Activated naive CD4-positive, alpha-beta T cell treated with anti-CD3 and anti-CD28 coated beads, Interleukin-2, amount 50 U/mL, for 24 hours (primary cell): Measurements from ENCODE around the gene BRICD5.

Source experiments
- H3K27ac Mint-ChIP-seq: one replicate; pipeline ENCODE4 v1.8.0; 2021; ENCODE audit warnings: mild to moderate bottlenecking, mixed read lengths
- H3K27me3 Mint-ChIP-seq: one replicate; pipeline ENCODE4 v1.8.0; 2021; ENCODE audit warnings: mixed read lengths
- H3K36me3 Mint-ChIP-seq: one replicate; pipeline ENCODE4 v1.8.0; 2021; ENCODE audit warnings: mixed read lengths
- H3K4me1 Mint-ChIP-seq: one replicate; pipeline ENCODE4 v1.8.0; 2021; ENCODE audit warnings: mixed read lengths
- H3K4me3 Mint-ChIP-seq: one replicate; pipeline ENCODE4 v1.8.0; 2021; ENCODE audit warnings: mild to moderate bottlenecking, mixed read lengths
- H3K9me3 Mint-ChIP-seq: one replicate; pipeline ENCODE4 v1.8.0; 2021; ENCODE audit warnings: mixed read lengths

BRICD5 gene

DNA sequence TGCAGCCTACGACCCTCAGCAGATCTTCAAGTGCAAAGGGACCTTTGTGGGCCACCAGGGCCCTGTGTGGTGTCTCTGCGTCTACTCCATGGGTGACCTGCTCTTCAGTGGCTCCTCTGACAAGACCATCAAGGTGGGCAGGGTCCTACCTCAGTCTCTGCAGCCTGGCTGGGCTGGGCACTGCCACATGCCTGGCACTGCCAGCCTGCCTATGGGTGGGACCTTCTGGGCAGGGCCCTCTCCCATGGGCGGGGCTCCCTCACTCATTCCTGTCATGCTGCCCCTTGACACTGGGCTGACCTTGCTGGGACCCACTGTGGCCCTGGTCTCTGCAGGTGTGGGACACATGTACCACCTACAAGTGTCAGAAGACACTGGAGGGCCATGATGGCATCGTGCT, 36.7 kb downstream of the BRICD5 start:
- peaks cover 5% of the 10 kb centered on the region for H3K36me3 Mint-ChIP-seq
- H3K27ac Mint-ChIP-seq, result no peak overlapping the region
- H3K27me3 Mint-ChIP-seq, result no peaks in the 10 kb centered on the region
- no peaks in the 10 kb centered on the region for H3K9me3 Mint-ChIP-seq
- no peak overlapping the region for H3K4me3 Mint-ChIP-seq
- no peaks in the 10 kb centered on the region for H3K4me1 Mint-ChIP-seq

DNA sequence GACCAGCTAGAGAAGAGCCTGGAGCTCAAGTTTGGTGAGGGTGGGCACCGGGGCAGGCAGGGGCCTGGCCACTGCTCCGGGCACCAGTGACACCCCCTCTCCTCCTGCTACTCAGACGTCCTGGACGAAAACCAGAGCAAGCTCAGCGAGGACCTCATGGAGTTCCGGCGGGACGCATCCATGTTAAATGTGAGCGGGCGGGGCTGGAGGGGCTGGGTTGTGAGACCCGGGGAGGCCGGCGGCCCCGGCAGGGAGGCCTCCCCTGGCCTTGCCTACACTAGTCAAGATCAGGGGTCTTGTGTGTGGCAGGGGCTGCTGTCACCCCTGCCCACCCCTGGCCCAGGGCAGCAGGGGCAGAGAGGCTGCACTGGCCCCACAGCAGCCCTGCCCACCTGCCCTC, 37.3 kb downstream of the BRICD5 start:
- H3K9me3 Mint-ChIP-seq, result no peaks in the 10 kb centered on the region
- H3K4me3 Mint-ChIP-seq, result no peak overlapping the region
- no peaks in the 10 kb centered on the region for H3K4me1 Mint-ChIP-seq
- no peaks in the 10 kb centered on the region for H3K27me3 Mint-ChIP-seq
- no peak overlapping the region for H3K27ac Mint-ChIP-seq
- peaks cover 5% of the 10 kb centered on the region for H3K36me3 Mint-ChIP-seq

DNA sequence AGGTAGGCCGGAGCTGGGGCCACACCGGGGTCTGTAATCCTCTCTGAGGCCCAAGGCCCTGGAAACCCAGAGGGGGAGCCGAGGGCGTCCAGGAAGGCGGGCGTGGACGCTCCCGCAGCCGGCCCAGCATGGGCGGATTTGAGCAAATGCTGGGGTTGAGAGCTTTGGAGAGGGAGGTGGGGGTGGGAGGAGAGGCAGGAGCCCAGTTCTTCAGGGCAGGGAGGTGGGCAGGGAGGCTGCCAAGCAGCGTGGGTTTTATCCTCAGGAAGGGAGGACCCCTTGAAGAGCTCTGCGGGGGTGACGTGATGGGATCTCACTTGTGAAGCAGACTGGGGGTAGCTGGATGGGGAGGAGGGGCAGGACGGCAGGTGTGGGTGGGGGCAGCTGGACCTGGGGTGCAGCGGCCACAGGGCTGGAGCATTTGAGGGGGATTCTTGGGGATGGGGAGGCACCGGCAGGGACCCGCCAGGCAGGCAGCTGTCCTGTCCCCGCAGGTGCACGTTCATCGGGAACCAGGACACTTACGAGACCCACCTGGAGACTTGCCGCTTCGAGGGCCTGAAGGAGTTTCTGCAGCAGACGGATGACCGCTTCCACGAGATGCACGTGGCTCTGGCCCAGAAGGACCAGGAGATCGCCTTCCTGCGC, 37.9 kb downstream of the BRICD5 start:
- H3K27me3 Mint-ChIP-seq, result no peaks in the 10 kb centered on the region
- H3K27ac Mint-ChIP-seq, result no peak overlapping the region
- H3K9me3 Mint-ChIP-seq, result no peaks in the 10 kb centered on the region
- no peaks in the 10 kb centered on the region for H3K4me1 Mint-ChIP-seq
- no peak overlapping the region for H3K4me3 Mint-ChIP-seq
- H3K36me3 Mint-ChIP-seq, result peaks cover 5% of the 10 kb centered on the region

- H3K36me3 Mint-ChIP-seq, result peaks cover 5% of the 10 kb centered on the region
- H3K9me3 Mint-ChIP-seq, result no peaks in the 10 kb centered on the region
- H3K4me3 Mint-ChIP-seq, result no peak overlapping the region
- H3K4me1 Mint-ChIP-seq, result no peaks in the 10 kb centered on the region
- no peak overlapping the region for H3K27ac Mint-ChIP-seq
- no peaks in the 10 kb centered on the region for H3K27me3 Mint-ChIP-seq
Observed at GRCh38 chr16:2171601-2172178, 39.0 kb downstream of the BRICD5 start.

GRCh38 chr16:2170587-2171435, 39.9 kb downstream of the BRICD5 start:
- Mint-ChIP-seq H3K4me1 (no peaks in the 10 kb centered on the region), H3K9me3 (no peaks in the 10 kb centered on the region), H3K36me3 (peaks cover 5% of the 10 kb centered on the region), H3K4me3 (no peak overlapping the region), H3K27me3 (no peaks in the 10 kb centered on the region), H3K27ac (no peak overlapping the region)

DNA sequence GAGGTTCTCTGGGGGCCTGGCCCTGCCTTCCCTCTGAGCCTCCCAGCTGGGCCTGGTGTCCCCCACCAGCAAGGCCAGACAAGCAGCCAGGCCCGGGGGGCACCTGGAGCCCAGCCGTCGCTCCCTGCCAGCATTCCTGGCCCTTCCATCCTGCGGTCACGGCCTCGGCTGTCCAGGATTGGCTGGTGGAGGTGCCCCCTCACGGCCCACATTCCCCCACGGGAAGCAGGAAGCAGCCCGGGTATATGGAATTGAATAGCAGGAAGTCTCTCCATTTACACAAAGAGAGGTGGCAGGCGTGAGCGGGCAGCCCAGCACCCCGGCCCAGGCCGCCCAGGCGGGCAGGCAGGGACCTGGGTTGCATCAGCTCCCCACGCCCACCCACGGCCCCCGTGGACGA, 40.6 kb downstream of the BRICD5 start:
- no peak overlapping the region for H3K4me3 Mint-ChIP-seq
- H3K4me1 Mint-ChIP-seq, result no peaks in the 10 kb centered on the region
- no peak overlapping the region for H3K27ac Mint-ChIP-seq
- H3K27me3 Mint-ChIP-seq, result no peaks in the 10 kb centered on the region
- H3K36me3 Mint-ChIP-seq, result peaks cover 5% of the 10 kb centered on the region
- no peaks in the 10 kb centered on the region for H3K9me3 Mint-ChIP-seq

DNA sequence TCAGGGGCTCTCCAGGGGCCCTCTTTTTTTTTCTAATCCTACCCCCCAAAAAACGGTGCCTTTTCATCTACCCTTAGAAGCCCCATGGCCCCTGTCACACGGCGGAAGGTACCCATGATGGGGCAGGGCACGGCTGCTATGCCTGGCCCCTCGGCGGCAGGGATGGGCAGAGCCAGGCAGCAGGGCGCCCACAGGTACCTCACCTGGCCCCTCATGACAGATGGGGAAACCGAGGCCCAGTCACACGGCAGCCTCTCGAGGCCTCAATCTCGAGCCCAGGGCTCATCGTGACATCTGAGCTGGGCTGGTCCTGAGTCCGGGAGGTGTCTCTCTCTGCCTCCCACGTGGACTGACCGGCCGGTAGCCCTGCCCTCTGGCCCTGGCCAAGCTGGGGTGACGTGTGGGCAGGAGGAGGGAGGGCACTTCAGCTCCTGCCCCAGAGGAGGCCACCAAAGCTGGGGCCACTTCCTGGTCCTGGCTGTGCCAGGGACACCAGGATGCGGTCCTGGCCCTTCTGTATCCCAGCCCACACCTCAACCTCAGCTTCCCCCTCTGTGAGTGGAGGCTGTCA, 43.5 kb downstream of the BRICD5 start:
- H3K27ac Mint-ChIP-seq, result no peak overlapping the region
- H3K4me1 Mint-ChIP-seq, result peaks cover 3% of the 10 kb centered on the region
- H3K36me3 Mint-ChIP-seq, result no peaks in the 10 kb centered on the region
- no peaks in the 10 kb centered on the region for H3K27me3 Mint-ChIP-seq
- H3K9me3 Mint-ChIP-seq, result no peaks in the 10 kb centered on the region
- no peak overlapping the region for H3K4me3 Mint-ChIP-seq

- Mint-ChIP-seq H3K4me3 (no peak overlapping the region), H3K27ac (no peak overlapping the region), H3K36me3 (no peaks in the 10 kb centered on the region), H3K4me1 (peaks cover 3% of the 10 kb centered on the region), H3K27me3 (no peaks in the 10 kb centered on the region), H3K9me3 (no peaks in the 10 kb centered on the region)
Observed at GRCh38 chr16:2166263-2167067, 44.2 kb downstream of the BRICD5 start.

GRCh38 chr16:2165861-2166260, 44.8 kb downstream of the BRICD5 start:
- Mint-ChIP-seq H3K4me3 (no peak overlapping the region), H3K27me3 (no peaks in the 10 kb centered on the region), H3K27ac (no peak overlapping the region), H3K36me3 (no peaks in the 10 kb centered on the region), H3K9me3 (no peaks in the 10 kb centered on the region), H3K4me1 (peaks cover 3% of the 10 kb centered on the region)

DNA sequence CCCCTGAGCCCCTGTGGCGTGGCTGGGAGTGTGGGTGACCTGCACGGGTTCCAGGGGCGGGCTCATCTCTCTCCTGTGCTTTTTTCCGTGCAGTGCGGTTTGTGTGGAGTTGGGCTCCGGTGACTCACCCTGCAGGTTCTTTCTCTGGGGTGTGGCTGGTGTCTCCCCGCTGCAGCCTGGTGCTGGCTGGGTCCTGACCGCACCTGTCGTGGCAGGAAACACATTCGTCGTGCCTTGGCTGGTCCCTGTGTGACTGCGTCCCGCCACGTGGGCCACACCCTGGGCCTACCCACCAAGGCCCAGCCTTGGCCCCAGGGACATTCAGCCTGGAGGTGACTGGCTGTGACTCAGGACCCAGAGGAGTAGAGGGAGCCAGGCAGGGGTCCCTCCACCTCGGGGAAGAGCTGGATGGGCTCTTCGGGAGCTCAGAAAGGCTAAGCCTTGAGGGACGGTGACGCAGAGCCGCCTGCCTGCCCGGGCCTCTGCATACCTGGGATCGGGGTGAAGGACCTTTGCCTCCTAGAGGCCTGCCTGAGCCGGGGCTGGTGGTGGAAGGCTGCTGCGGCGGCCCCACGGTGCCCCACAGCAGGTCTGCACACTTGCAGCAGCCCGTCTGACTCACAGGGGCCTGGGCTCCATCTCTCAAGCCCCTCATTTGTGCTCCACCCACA, 47.3 kb downstream of the BRICD5 start:
- Mint-ChIP-seq H3K36me3 (no peaks in the 10 kb centered on the region), H3K4me3 (no peak overlapping the region), H3K9me3 (no peaks in the 10 kb centered on the region), H3K4me1 (peaks cover 8% of the 10 kb centered on the region), H3K27me3 (no peaks in the 10 kb centered on the region), H3K27ac (no peak overlapping the region)

- Mint-ChIP-seq H3K27me3 (no peaks in the 10 kb centered on the region), H3K4me3 (no peak overlapping the region), H3K9me3 (no peaks in the 10 kb centered on the region), H3K36me3 (no peaks in the 10 kb centered on the region), H3K27ac (no peak overlapping the region), H3K4me1 (peaks cover 13% of the 10 kb centered on the region)
Observed at GRCh38 chr16:2162676-2163118, 48.0 kb downstream of the BRICD5 start.

- peaks cover 21% of the 10 kb centered on the region for H3K4me1 Mint-ChIP-seq
- H3K36me3 Mint-ChIP-seq, result no peaks in the 10 kb centered on the region
- H3K27ac Mint-ChIP-seq, result no peak overlapping the region
- H3K4me3 Mint-ChIP-seq, result no peak overlapping the region
- no peaks in the 10 kb centered on the region for H3K27me3 Mint-ChIP-seq
- H3K9me3 Mint-ChIP-seq, result no peaks in the 10 kb centered on the region
Observed at GRCh38 chr16:2161911-2162310, 48.8 kb downstream of the BRICD5 start.

DNA sequence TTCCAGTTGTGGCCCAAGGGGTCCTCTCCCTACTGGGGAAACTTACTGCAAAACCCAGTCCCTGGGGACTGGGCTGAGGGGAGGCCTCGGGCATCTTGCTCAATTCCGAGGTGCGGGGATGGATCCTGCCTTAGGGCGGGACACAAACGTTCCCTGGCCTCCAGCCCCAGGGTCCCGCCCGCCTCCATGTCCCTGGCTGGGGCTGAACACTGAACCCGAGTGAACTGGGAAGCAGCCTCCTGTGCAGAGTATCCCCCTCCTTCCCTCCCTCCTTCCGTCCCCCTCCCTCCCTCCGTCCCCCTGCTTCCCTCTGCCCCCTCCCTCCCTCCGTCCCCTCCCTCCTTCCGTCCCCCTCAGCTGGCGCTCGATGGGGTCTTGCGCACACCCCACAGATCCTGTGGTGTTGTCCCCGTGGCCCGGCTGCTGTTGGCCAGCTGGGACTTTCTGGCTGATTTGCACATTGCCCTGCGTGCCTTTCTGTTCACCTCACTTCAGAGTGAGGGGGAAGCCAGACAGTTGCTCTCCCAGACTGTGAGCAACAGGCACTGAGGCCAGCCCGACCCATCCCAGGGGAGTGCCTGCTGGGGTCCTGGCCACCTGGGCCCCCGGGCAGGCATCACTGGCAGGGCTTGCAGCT, 49.6 kb downstream of the BRICD5 start:
- Mint-ChIP-seq H3K9me3 (no peaks in the 10 kb centered on the region), H3K4me1 (peaks cover 29% of the 10 kb centered on the region), H3K36me3 (no peaks in the 10 kb centered on the region), H3K4me3 (no peak overlapping the region), H3K27me3 (no peaks in the 10 kb centered on the region), H3K27ac (no peak overlapping the region)
